Hematopoietic multipotent progenitor cell treated with erythropoietin and hydrocortisone succinate and interleukin-3 and kit ligand, for 17 days (in vitro differentiated cells): ENCODE data around the gene PLXNA4.

Source experiments
- DNase-seq: peaks from one replicate; pipeline ENCODE4 v3.0.0-alpha.2; 2015; ENCODE audit warnings: low spot score

Gene PLXNA4

DNA sequence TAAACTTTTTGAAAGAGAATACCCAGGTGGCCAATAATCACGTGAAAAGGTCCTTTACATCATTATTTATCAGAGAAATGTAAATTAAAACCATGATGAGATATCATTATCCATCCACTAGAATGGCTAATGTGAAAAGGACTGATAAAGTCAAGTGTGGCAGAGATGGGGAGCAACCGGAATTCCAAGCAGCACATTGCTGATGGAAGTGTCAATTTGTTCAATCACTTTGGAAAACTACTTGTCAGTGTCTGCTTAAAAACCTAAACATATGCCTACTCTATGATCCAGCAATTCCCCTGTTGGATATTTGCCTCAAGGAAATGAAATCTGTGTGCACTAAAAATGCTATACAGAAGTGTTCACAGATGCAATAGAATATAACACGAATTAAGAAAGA is 465.6 kb downstream of the PLXNA4 start:
- DNase-seq: no peak

GRCh38 chr7:132109769-132110168 is 466.5 kb downstream of the PLXNA4 start:
- DNase-seq: no peak

DNA sequence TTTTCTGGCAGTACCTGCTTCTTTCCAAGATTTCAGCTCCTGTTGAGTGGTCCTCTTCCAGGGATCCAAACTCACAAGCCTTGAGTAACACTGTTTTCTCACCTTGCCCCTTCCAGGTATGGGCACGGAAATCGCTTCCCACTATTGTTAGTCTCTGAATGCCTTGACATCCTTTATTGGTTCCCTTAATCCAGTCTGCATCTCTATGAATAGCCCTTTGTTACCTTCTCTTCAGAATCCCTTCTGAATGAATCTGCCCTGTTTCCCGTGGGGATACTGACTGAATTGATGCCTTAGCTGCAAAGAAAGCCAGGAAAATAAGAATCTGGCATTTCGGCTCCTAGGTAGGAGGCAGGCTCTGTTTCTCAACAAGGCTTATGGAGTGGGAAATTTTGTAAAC is 467.7 kb downstream of the PLXNA4 start:
- DNase-seq: no peak

DNA sequence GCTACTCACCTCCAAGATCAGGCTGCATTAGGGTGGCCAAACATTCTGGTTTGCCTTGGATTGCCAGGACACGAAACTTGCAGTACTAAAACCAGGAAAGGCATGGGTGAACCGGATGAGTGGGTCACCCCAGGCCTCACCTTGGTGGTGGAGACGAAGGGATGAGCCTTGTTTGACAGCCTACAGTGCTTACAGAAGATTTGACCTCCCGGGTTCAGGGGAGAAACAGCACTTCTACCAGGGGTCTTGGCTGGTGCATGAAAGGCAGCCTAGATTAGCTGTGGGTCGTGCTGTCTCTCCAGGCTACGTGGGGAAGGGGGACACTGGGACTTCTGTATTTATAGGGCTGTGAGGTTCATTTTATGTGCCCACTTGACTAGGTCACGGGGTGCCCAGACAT is 469.8 kb downstream of the PLXNA4 start:
- no peak for DNase-seq

DNA sequence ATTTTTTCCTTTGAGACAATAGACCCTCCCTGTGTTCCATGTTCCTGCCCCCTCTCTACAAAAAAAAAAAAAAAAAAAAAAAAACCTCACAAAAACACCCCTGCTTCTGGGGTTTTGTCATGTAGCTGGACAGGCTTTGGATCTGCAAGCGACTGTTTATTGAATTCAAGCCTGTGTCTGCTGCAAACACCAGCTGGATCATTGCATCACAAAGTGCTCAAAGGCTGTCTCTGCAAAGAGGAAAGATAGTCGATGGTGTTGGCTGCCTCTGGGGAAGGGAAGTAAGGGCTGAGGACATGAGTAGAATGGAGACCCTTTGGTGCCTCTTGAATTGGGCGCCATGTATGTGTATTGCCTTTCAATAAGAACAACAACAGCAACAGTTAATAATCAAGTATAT is 471.2 kb downstream of the PLXNA4 start:
- no peak for DNase-seq

DNA sequence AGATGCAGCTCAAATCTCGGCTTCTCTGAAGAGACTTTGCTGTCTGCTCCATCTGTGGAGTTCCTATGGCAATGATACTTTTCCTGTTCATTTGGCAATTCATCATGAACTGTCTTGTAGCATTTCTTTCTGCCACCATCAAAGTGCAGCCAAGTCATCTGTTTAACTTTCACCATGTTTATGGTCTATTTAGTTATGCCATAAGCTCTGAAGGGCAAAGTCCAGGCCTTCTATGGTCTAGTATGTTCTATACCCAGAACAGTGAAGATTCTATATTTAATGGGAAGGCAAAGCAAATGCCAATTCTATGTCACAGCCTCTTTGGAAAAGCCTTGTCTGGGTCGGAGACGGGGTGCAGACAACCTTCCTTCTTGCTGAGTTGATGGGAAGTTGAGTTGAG is 472.6 kb downstream of the PLXNA4 start:
- DNase-seq: no peak

DNA sequence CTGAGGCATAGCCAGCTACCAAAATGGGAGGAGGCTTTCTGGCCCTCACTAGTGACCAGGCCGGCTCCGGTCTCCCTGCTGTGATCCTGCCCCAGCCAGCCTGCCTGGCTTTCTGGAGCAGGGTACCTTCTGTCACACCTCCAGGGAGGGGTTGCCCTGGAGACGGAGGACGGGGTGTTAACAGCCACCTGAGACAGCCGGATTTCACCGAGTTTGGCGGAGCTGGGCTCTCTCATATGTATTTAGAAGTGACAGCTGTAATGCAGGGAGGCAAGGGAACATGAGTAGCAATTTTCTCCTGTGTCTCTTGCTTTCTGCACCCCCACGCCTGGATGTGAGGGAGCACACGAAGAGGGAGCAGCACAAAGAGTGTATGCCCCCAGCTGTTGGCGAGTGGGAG is 473.3 kb downstream of the PLXNA4 start:
- no peak for DNase-seq

GRCh38 chr7:132102391-132102790 is 473.9 kb downstream of the PLXNA4 start:
- no peak for DNase-seq

GRCh38 chr7:132100981-132101380 is 475.3 kb downstream of the PLXNA4 start:
- no peak for DNase-seq

- no peak for DNase-seq
Observed at GRCh38 chr7:132100483-132100882, 475.8 kb downstream of the PLXNA4 start.

GRCh38 chr7:132099163-132099562 is 477.1 kb downstream of the PLXNA4 start:
- DNase-seq: no peak

GRCh38 chr7:132098327-132098726 is 477.9 kb downstream of the PLXNA4 start:
- no peak for DNase-seq

- DNase-seq: no peak
Observed at GRCh38 chr7:132097550-132098134, 478.6 kb downstream of the PLXNA4 start.

DNA sequence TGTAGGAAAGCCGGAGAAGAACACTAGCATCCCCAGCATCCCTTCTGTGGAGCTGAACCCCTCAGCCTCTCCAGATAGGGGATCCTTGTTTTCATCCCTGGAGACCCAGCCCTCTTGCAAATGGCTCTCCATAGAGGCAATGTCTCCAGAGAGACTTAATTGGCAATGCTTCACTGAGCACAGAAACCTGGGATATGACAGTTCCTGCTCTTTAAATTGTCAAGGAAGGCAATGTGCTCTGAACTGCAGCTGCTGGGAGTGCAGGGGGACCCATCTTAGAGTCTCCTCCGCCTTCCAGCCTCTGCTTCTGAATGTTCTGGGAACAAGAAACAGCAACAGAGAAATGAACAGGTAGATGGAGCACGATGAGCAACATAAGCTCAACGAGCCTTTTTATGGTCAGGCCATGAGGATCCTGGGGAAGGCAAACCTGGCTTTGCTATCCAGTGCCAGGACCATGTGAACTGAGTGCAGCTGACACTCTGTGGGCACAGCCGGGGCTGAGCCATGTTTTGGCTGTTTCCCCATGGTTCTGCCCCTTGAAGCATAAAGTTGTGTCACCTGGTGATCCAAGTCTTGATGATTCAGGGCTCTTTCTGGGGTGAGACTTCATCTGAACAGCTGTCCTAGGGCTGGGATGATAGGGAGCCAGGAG is 481.0 kb downstream of the PLXNA4 start:
- DNase-seq: no peak

DNA sequence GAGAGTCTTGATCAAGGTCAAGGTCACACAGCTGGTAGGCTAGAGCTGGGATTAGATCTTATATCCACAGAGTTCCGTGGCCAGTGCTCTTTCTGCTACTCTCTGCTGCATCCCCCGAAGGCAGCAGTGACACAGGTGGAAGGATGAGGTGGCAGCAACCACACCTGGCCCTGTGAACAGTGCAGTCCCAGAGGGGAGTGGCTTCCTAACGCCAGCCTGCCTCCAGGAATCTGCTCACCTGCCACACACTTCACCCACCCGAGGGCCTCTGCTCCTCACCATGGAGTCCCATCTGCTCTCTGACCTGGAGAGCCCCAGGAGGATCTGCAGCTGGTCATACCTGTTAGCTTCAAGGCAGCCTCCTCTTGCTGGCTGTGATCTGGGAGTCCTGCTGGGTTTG is 484.2 kb downstream of the PLXNA4 start:
- DNase-seq: no peak

DNA sequence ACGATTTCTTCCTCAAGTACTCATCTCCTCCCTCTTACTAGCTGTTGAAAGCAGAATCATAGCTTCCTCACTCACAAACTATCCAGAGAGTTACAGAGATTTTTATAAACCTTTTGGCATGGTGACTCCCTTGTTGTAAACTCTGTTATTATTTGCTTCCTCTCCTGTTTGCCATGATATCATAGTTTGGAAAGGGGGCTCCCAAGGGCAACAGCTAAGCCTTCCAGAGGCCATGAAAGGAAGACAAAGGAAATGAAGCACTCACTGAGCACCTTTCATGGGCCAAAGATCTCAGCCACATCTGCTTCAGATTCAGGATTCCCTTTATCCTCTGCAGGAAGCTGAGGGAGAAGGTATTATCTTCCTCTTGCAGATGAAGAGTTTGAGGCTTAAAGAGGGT is 484.6 kb downstream of the PLXNA4 start:
- no peak for DNase-seq

GRCh38 chr7:132090444-132090843 is 485.8 kb downstream of the PLXNA4 start:
- DNase-seq: no peak

- DNase-seq: no peak
Observed at GRCh38 chr7:132089356-132089755, 486.9 kb downstream of the PLXNA4 start.

DNA sequence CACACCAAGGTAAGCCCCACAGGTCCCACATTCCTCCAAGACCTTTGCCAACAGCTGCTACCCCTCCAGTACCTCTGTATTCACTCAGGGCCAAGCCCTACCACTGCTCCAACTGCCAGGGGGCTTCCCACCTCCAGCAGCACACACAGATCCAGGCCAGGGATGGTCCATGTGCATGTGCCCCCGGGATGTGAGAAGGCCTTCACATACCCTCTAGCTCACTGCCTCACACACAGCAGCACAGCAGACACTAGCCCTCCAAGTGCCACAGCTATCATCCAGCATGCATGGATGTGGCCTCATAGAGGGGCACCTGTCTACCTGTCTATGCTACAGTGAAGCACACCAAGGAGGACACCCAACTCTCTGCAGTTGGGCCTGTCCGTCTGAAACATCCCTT is 488.8 kb downstream of the PLXNA4 start:
- no peak for DNase-seq

DNA sequence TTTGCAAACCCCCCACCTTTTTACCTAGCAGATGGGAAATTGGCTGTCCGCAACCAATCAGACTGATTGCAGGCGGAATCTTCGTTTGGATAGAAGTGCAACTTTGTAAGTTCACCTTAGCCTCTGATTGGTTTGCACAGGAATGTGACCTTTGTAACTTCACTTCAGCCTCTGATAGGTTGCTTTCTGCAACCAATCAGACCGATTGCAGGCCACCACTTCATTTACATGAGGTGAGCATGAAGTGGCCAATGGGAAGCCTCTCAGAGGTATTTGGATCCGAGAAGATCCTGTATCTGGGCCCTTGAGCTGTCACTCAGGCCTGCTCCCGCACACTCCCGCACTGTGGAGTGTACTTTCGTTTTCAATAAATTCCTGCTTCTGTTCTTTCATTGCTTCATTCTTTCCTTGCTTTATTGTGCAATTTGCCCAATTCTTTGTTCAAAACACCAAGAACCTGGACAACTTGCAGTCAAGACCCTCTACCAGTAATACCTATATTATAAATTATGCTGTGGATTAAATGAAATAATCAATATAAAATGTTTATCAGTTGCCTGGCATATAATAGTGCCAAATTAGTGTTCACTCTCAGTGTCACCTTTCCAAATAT is 491.4 kb downstream of the PLXNA4 start:
- no peak for DNase-seq

- DNase-seq: no peak
Observed at GRCh38 chr7:132083537-132084123, 492.6 kb downstream of the PLXNA4 start.

DNA sequence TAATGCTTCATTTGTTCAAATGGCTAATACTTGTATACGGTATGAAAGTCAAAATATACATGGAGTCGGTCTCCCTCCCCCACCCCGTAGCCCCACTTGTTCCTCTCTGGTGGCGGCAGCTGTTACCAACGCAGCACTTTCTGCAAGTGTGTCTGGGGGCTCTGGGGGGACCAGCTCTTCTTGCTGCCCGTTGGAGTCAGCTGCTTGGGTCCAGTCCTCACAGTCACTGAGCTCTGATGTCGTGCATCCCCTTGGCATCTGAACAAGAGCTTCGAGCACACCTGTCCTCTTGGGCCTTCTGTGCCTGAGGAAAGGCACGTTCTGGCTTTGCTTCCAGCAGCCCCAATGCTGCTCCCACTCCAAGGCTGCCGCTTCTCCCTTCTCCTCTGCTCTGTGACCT is 493.1 kb downstream of the PLXNA4 start:
- DNase-seq: no peak

- DNase-seq: no peak
Observed at GRCh38 chr7:132082394-132082793, 493.9 kb downstream of the PLXNA4 start.
